ENCODE data around the gene DGKH.
A peak's percentile ranks its signal among the peaks of the same experiment; 100 is the strongest.

Gene DGKH

GRCh38 chr13:42027286-42027685 is 21.2 kb upstream of the DGKH start:
- H3K27me3 ChIP-seq (ENCODE audit: control insufficient read depth, insufficient read depth, low read length), result no peaks in the 10 kb centered on the region
- H3K9ac ChIP-seq (ENCODE audit: low read length), result no peak overlapping the region
- no peaks in the 10 kb centered on the region for H3K9me3 ChIP-seq (ENCODE audit: control insufficient read depth, low read length)
- no peaks in the 10 kb centered on the region for H3K36me3 ChIP-seq (ENCODE audit: control insufficient read depth, insufficient read depth, low read length)
- H3K4me1 ChIP-seq (ENCODE audit: control insufficient read depth, insufficient read depth, low read length), result peaks cover 28% of the 10 kb centered on the region
- no peak overlapping the region for H3K4me3 ChIP-seq (ENCODE audit: low read length)

- H3K9me3 ChIP-seq (ENCODE audit: control insufficient read depth, low read length), result no peaks in the 10 kb centered on the region
- H3K4me1 ChIP-seq (ENCODE audit: control insufficient read depth, insufficient read depth, low read length), result peaks cover 28% of the 10 kb centered on the region
- H3K36me3 ChIP-seq (ENCODE audit: control insufficient read depth, insufficient read depth, low read length), result no peaks in the 10 kb centered on the region
- no peaks in the 10 kb centered on the region for H3K27me3 ChIP-seq (ENCODE audit: control insufficient read depth, insufficient read depth, low read length)
- peak overlapping the region; percentile 18 for H3K9ac ChIP-seq (ENCODE audit: low read length)
- no peak overlapping the region for H3K4me3 ChIP-seq (ENCODE audit: low read length)
Measured at GRCh38 chr13:42028113-42028799, 20.2 kb upstream of the DGKH start.

DNA sequence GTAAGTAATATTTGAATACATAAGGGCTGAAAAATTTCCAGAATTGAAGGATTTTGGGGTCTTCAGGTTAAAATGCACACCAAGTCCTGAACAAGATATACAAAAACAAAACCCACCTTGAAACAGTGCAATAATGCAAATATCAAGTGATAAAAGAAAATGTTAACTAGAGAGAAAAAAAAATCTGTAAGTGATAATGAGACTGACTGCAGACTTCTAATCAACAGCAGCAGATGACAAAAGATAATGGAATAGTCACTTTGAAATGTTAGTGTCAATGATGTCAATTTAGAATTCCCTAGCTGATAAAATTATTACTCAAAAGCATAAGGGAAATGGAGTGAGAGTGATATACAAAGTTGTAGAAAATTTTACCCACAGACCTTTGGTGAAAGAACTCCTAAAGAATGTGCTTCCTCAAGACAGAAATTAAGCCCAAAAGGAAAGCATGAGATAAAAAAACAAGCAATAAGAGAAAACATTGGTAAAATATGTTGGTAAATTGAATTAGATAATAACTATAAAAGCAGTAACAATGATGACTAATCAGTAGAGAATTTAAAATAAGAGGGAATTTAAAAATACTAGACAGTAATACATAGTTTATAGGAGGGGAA is 12.4 kb upstream of the DGKH start:
- peaks cover 5% of the 10 kb centered on the region for H3K4me1 ChIP-seq (ENCODE audit: control insufficient read depth, insufficient read depth, low read length)
- no peak overlapping the region for H3K9ac ChIP-seq (ENCODE audit: low read length)

GRCh38 chr13:42036711-42037110 is 11.7 kb upstream of the DGKH start:
- no peak overlapping the region for H3K9ac ChIP-seq (ENCODE audit: low read length)
- peaks cover 10% of the 10 kb centered on the region for H3K4me1 ChIP-seq (ENCODE audit: control insufficient read depth, insufficient read depth, low read length)
- H3K9me3 ChIP-seq (ENCODE audit: control insufficient read depth, low read length), result no peaks in the 10 kb centered on the region
- H3K27me3 ChIP-seq (ENCODE audit: control insufficient read depth, insufficient read depth, low read length), result no peaks in the 10 kb centered on the region
- H3K36me3 ChIP-seq (ENCODE audit: control insufficient read depth, insufficient read depth, low read length), result no peaks in the 10 kb centered on the region
- no peak overlapping the region for H3K4me3 ChIP-seq (ENCODE audit: low read length)

More for the DNA sequence above, 12.4 kb upstream of the DGKH start:
- H3K36me3 ChIP-seq (ENCODE audit: control insufficient read depth, insufficient read depth, low read length), result no peaks in the 10 kb centered on the region
- no peaks in the 10 kb centered on the region for H3K9me3 ChIP-seq (ENCODE audit: control insufficient read depth, low read length)
- no peaks in the 10 kb centered on the region for H3K27me3 ChIP-seq (ENCODE audit: control insufficient read depth, insufficient read depth, low read length)
- no peak overlapping the region for H3K4me3 ChIP-seq (ENCODE audit: low read length)

- Histone ChIP-seq H3K9ac (ENCODE audit: low read length) (no peak overlapping the region), H3K9me3 (ENCODE audit: control insufficient read depth, low read length) (no peaks in the 10 kb centered on the region), H3K36me3 (ENCODE audit: control insufficient read depth, insufficient read depth, low read length) (no peaks in the 10 kb centered on the region), H3K4me3 (ENCODE audit: low read length) (no peak overlapping the region), H3K27me3 (ENCODE audit: control insufficient read depth, insufficient read depth, low read length) (no peaks in the 10 kb centered on the region), H3K4me1 (ENCODE audit: control insufficient read depth, insufficient read depth, low read length) (peaks cover 10% of the 10 kb centered on the region)
Measured at GRCh38 chr13:42038661-42039456, 9.6 kb upstream of the DGKH start.

DNA sequence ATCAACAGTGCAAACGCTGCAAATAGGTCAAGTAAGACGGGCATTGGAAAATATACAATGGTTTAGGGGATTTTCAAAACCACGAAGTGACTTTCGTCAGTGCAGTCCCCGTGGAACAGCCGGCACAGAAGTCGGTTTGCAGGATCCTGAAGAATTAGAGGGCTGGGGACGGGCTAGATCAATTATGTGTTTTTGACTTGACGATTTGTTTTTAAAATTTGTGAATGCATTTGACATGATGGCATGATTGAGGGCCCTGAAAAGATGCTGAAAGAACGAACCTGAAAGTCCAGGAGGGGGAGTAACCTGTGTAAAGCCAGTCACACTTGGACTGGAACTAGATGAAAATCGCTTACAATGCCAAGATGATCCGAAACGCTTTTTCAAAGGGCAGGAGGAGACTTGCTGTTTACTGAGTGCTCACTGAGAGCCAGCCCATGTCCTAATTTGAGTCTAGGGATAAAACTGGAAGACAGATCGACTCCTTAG is 8.9 kb upstream of the DGKH start:
- H3K27me3 ChIP-seq (ENCODE audit: control insufficient read depth, insufficient read depth, low read length), result no peaks in the 10 kb centered on the region
- no peaks in the 10 kb centered on the region for H3K36me3 ChIP-seq (ENCODE audit: control insufficient read depth, insufficient read depth, low read length)
- H3K9me3 ChIP-seq (ENCODE audit: control insufficient read depth, low read length), result no peaks in the 10 kb centered on the region
- H3K4me1 ChIP-seq (ENCODE audit: control insufficient read depth, insufficient read depth, low read length), result peaks cover 10% of the 10 kb centered on the region
- peak overlapping the region; percentile 70 for H3K9ac ChIP-seq (ENCODE audit: low read length)
- peak overlapping the region; percentile 51 for H3K4me3 ChIP-seq (ENCODE audit: low read length)

DNA sequence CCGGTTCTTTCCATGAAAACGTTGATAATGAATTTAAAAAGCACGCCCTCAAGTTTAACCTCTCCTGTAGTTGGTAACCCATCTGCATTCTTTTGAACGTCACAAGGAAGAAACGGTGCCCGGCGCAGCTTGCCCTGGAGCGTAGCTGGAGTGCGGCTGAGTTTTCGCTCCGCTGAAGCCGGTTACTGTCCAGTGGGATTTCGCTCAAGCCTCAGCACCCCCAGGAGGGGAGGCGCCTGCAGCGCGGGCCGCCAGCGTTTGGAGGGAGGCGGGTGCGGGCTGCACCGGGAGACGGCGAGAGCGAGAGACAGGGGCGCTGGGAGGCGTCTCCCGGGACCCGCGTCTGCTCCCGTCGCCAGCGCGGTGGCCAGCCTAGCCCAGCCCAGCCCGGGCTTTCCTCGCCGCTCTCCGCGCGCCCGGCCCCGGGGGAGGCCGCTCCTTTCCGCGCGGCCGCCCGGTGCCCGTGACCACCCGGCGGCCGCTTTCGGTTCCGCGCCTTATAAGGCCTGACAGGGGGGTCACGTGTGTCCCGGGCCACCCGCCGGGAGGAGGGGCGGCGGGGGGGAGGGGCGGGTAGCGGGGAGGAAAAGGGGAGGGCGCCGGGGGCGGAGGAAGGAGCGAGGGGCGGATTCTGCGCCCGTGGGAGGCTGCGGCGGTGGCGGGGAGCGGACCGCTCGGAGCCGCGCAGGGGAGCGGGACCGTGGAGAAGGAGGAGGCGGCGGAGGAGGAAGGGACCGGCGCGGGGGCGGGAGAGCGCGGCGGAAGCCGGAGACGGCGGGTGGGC is 8.3 kb upstream of the DGKH start:
- Histone ChIP-seq H3K36me3 (ENCODE audit: control insufficient read depth, insufficient read depth, low read length) (no peaks in the 10 kb centered on the region), H3K4me1 (ENCODE audit: control insufficient read depth, insufficient read depth, low read length) (peaks cover 10% of the 10 kb centered on the region), H3K27me3 (ENCODE audit: control insufficient read depth, insufficient read depth, low read length) (no peaks in the 10 kb centered on the region), H3K9ac (ENCODE audit: low read length) (peak overlapping the region; percentile 70), H3K4me3 (ENCODE audit: low read length) (peak overlapping the region; percentile 51), H3K9me3 (ENCODE audit: control insufficient read depth, low read length) (no peaks in the 10 kb centered on the region)

DNA sequence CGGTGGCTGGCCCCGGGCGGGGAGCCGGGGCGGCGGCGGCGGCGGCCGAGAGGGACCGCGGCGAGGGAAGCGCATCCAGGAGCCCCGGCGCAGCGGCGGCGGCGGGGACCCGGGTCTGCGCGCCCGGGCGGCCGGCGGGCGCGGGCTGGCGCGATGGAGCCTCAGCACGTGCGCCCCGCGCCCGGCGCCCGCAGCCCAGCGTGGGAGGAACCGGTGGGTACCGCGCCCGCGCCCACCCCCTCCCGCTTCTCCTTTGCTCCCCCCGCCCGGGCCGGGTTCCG is 7.8 kb upstream of the DGKH start:
- Histone ChIP-seq H3K36me3 (ENCODE audit: control insufficient read depth, insufficient read depth, low read length) (no peaks in the 10 kb centered on the region), H3K4me3 (ENCODE audit: low read length) (no peak overlapping the region), H3K9me3 (ENCODE audit: control insufficient read depth, low read length) (no peaks in the 10 kb centered on the region), H3K4me1 (ENCODE audit: control insufficient read depth, insufficient read depth, low read length) (peaks cover 10% of the 10 kb centered on the region), H3K9ac (ENCODE audit: low read length) (no peak overlapping the region), H3K27me3 (ENCODE audit: control insufficient read depth, insufficient read depth, low read length) (no peaks in the 10 kb centered on the region)

DNA sequence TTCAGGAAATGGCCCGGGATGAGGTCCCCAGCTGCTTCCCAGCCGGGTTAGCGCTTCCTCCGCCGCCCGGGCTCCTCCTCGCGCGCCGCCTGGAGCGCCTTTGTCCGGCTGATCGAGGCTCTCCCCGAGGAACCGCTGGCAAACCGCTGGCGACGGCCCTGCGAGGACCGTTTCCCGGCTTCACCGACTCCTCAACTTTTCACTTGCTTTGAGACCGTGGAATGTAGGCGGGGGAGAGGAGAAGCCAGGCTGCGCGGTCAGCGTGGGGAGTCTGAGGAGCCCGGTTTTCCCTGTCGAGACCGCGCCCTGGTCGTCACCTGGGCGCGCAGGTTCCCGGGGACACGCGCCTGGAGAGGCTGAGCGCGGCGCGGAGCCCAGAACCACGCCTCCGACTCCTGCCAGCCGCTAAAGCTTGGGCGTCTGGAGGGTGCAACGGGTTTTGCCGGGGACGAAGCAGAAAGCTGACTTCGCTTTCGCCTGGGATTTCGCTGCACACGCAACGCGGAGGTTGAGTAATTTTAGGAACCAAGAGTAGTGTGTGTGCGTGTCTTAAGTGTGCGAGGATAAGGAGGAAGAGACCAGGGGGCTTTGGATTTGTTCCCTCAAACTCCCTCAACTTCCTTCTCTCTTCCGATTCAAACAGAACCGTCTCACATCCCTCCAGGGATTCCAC is 7.3 kb upstream of the DGKH start:
- Histone ChIP-seq H3K9me3 (ENCODE audit: control insufficient read depth, low read length) (no peaks in the 10 kb centered on the region), H3K4me1 (ENCODE audit: control insufficient read depth, insufficient read depth, low read length) (peaks cover 10% of the 10 kb centered on the region), H3K36me3 (ENCODE audit: control insufficient read depth, insufficient read depth, low read length) (no peaks in the 10 kb centered on the region), H3K4me3 (ENCODE audit: low read length) (peak overlapping the region; percentile 39), H3K27me3 (ENCODE audit: control insufficient read depth, insufficient read depth, low read length) (no peaks in the 10 kb centered on the region), H3K9ac (ENCODE audit: low read length) (peak overlapping the region; percentile 44)

GRCh38 chr13:42041684-42042035 is 6.8 kb upstream of the DGKH start:
- peak overlapping the region; percentile 44 for H3K9ac ChIP-seq (ENCODE audit: low read length)
- peak overlapping the region; percentile 39 for H3K4me3 ChIP-seq (ENCODE audit: low read length)
- H3K9me3 ChIP-seq (ENCODE audit: control insufficient read depth, low read length), result no peaks in the 10 kb centered on the region
- H3K4me1 ChIP-seq (ENCODE audit: control insufficient read depth, insufficient read depth, low read length), result peaks cover 10% of the 10 kb centered on the region
- no peaks in the 10 kb centered on the region for H3K27me3 ChIP-seq (ENCODE audit: control insufficient read depth, insufficient read depth, low read length)
- H3K36me3 ChIP-seq (ENCODE audit: control insufficient read depth, insufficient read depth, low read length), result no peaks in the 10 kb centered on the region

GRCh38 chr13:42043676-42044075 is 4.8 kb upstream of the DGKH start:
- peaks cover 14% of the 10 kb centered on the region for H3K4me1 ChIP-seq (ENCODE audit: control insufficient read depth, insufficient read depth, low read length)
- H3K9me3 ChIP-seq (ENCODE audit: control insufficient read depth, low read length), result no peaks in the 10 kb centered on the region
- no peaks in the 10 kb centered on the region for H3K27me3 ChIP-seq (ENCODE audit: control insufficient read depth, insufficient read depth, low read length)
- H3K4me3 ChIP-seq (ENCODE audit: low read length), result no peak overlapping the region
- H3K9ac ChIP-seq (ENCODE audit: low read length), result no peak overlapping the region
- H3K36me3 ChIP-seq (ENCODE audit: control insufficient read depth, insufficient read depth, low read length), result no peaks in the 10 kb centered on the region
